HG02798 (cell line): ENCODE measurements around the gene RGS6.

Source experiments
- ATAC-seq: cut with Tn5 transposase; IDR thresholded peaks from one replicate; pipeline ENCODE4 v1.9.1; 2021; ENCODE audit warnings: mild to moderate bottlenecking; ENCODE audit not compliant: unreplicated experiment, poor library complexity

RGS6 gene

DNA sequence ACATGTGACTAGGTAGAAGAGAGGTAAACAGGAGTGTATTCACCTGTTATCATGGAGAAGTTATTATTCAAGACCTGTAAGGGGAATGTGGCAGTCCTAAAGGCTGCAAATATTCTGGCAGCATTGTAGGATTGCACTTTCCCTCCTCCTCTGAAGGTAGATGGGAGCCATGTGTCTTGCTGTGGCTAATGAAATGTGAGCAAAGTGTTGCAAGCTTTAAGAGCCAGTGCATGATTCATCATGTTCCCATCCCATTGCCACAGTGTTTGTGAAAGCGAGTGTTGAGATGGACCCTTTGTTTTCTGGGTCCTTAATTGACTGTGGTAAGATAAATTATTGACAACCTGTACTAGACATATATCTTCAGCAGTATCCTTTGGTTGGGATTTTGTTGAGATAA, 128.7 kb downstream of the RGS6 start:
- ATAC-seq: no peak

DNA sequence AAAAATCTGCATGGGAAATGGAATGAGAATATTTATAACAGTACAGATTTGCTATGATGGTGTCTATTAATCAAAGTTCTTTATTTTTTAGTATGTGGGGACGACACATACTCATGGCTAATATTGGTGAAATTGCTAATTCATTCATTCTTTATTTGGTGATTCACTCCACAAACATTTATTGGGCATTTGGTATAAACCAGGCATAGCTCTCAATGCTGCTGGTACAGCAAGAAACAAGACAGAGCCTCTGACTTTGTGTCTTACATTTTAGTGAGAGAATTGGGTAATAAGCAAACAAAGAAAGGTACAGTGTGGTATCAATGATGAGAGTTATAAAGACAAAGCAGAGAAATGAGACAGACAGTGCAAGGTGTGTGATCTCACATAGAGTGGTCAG, 129.5 kb downstream of the RGS6 start:
- ATAC-seq: no peak

DNA sequence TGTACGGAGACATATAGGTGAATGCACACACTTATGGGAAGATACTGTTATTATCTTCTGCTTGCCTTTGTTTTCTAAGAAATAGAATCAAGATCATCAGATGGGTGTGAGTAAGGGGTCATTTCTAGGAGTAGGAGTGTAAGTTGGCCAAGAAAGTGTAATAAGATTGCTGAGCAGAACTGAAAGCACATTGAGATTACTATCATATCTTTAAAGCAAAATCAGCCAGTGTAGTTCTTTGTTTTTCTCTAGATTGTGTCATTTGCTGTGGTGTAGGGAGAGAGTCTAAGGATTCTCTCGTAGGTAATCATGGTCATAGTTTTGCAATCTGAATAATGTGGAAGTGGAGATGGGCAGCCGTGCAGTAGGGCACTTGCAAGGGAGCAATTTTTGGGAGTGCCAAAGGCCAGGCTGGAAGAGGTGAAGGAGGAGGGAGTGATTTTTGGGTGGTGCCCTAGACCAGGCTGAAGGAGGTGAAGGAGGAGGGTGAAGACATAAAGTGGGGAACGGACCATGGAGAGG, 131.6 kb downstream of the RGS6 start:
- no peak for ATAC-seq

DNA sequence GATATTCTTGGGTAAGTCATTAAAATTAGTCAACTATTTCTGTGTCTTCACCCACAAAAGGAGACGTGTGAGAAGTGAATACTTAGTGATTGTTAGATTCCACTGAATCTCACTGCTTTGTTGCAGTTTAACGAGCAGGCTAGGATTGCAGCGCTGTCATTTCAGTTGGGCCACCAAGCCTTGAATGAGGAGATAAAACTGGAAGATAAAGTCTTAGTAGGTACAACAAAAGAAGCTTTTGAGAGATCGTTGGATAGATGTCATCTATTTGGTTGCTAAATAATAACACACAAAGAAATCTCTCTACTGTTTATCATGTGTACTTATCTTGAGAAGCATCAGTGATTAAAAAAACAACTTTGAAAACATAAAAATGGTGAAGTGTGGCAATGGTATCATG, 132.3 kb downstream of the RGS6 start:
- no peak for ATAC-seq

DNA sequence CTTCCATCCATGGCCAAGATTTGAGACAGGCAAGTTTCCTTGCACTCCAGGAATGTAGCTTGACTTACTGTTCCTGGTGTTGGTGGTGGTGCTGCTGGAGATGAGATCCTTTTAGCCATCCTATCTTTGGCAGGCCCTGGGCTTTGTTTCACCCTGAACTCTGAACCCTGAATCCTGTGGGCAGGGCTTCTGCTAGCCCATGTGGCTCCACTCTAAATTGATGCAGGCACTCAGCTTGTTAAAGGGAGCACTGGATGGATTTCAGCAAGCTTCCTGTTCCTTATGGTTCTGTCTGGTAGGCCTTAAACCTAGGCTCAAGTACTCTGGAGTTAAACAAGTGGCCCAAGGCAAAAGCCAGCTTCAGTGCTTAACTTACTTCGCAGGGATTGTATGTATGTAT, 138.2 kb downstream of the RGS6 start:
- no peak for ATAC-seq

DNA sequence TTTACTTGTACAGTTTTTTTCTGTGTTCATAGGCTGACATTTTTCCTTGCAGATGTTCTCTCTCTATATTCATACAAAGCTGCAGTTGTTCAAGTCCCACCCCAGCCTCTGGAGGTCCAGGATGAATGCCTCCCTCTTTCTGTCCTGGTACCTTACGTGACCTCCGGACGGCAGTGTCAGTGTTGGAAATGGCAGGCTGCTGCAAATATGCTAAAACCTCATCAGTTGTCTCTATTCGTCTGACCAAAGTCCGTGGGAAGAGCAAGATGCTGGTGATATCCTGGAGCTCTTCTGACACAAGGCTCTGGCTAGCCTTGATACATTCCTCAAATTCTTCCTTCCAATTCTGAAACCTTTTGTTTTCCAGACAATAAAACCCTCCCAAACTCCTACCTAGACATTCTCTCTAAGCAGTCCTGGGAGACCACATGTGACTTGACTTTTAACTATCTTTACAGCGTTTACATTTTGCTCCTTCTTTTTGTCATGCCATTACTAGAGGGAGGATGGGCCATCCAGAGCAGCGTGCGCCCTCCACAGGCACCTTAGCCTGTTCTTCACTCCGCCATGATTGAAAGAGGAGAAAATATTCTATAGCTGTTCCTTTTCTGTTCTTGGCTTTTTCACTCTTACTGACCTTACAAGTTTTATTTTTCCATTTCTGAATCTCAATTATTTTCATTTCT, 143.6 kb downstream of the RGS6 start:
- no peak for ATAC-seq

DNA sequence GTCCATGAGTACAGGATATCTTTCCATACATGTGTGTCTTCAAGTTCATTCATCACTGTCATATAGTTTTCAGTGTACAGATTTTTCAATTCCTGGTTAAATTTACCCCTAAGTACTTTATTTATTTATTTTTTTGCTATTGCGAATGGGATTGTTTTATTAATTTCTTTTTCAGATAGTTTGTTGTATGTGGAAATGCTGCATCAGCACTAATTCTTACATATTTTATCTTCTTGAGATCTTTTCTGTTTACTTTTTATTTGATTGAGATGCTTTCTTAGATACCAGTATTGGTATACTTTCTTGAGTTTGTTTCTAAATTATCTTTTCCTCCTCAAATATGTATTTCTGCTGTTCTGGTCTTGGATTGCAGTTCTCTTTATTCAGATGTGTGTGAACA, 148.9 kb downstream of the RGS6 start:
- no peak for ATAC-seq

DNA sequence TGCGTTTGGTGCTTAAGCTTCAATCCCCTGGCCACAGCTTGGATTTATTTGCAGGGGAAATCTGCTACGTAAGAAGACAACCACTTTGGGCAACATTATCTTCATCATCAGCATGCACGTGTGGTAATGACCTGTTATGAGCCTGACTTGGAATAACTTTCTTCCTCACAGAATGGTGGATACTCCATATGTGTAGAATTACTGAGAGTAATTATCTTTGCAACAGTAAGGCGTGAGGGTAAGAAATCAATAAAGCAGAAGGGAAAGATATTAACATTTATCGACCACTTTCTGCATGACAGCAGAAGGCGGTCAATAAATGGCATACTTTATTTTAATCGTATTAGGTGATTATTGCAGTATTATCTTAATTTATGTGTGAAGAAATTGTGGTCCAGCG, 152.7 kb downstream of the RGS6 start:
- no peak for ATAC-seq

DNA sequence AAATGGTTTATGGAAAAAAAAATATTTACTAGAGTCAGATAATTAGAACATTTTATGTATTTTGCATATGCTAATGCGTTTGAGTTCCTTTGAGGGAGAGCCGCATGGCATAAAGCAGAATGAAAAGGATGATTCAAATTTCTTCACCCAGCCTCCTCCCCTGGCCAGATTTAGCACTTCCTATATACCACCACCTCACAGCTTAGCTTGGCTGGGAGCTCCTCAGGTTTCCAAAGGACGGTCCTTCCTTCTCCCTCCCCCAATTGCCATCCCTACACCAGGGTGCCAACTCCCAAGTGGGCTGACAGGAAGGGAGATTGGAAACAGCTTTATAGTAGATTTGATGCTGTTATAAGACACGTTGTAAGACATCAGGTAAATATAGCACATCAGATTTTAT, 157.4 kb downstream of the RGS6 start:
- no peak for ATAC-seq

DNA sequence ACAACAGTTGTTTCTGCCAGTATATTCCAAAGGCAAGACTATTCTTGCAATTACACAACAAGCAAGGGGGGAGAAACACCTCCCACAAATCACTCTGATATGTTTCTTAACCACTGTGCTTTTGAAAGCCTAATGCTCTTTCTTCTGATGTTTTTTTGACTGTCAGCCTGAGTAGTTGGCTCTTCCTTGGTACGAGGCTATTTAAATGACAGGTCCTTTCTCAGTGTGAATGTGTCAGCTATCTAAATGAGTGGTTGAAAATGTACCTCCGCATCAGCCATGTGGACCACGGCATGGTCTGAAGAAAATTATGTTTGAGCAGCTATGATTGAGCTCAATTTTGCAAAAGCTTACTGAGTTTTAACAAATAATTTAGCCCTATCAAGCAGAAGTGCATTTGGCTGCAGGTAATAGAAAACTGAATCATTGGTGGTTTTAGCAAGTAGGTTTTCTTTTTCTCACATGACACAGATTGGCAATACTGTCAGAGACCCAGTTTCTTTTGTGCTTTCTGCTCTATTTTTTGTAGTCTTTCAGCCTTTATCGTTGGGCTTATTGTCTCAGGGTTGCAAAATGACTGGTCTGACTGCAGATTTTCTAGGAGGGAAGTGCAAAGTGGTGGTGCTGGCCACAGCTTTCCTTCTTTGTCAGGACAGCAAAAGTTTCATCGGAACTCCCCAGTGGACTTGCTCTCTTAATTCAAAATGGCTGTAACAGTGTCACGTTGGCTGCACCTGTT, 162.8 kb downstream of the RGS6 start:
- ATAC-seq: no peak

DNA sequence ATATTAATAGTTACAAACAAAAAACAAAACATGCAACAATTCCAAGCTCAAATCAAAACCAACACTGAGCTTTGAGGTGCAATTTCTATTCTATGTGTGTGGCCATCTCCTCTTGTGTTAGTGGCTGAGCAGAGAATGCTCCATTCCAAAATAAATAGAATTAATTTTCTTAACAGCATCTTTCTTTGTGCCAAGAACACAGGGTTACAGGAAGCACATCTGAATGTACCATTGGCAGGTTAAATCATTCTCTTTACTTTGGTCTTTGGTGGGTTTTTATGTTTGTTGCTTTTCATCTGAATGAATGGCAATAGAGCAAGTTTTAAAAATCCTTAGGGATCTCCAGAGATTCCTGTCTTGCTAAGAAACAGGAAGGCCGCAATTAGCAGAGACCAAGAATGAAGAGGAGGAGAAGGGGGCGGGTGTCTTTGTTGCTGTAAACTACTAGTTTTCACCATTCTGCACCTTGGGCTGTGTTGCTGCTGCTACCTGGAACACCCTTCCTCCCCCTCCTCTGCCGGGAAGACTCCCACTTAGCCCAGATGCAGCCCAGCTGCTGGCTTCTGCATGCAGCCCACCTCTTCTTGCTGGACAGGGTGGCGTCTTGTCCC, 165.0 kb downstream of the RGS6 start:
- no peak for ATAC-seq

DNA sequence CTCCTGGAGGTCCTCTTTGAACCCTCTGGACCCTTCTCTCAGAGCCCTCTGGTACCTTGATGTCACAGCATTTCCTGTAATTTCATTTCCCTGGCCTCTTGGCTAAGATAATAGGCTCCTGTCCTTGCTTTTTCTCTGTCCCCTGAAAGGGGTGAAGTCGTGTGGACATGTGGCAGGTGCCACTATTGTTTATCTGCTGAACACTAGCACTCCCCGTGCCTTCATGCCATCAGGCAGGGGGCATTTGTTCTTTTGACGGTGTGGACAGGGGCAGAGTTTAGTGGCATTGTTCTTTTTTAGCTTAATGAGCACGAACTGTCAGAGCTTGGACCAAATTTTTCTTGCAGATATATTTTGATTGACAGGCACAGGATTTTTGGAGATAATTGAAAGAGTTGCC, 166.0 kb downstream of the RGS6 start:
- no peak for ATAC-seq

DNA sequence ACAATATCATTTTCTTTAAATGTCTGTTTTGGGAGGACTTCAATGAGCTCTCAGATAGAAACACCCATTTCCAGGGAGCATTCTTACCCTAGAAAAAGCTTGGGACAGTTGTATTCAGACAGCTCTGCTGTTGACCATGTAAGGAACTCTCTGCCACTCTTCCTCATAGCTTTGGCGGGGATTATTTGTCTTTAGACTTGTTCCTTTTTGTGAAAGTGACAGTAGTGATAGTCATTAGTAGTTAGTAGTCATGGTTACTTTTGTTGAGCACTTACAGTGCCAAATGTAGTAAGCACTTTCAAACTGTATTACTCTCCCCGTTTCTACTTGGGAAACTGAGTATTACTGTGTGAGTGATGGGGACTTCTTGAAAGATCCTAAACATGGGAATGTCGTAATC, 167.3 kb downstream of the RGS6 start:
- no peak for ATAC-seq

DNA sequence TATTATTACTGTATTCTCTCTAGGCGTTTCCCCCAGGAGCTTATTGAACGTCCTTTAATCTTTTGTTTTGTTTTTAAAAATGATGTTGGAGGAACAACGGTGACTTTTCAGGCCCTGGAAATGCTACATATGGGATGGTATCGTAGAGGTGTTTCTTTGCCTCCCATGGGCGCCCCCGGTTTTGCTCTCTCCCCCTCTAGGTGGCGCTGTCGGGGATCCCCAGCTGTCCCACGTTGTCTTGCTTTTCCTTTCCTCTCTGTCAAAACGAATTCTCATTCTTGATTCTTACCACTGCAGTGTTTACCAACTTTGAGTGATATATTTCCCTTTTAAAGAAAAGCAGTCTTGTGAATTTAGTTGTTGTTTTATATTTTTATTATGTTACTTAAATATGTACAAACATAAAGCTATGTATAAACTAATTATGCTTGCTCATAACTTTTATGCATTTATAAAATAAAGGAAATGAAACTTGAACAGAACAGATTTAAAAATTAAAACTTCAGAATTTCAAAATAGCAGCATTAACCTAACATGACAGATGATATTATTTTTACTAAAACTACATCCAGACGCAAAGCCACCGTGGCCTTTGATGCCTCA, 171.9 kb downstream of the RGS6 start:
- no peak for ATAC-seq

DNA sequence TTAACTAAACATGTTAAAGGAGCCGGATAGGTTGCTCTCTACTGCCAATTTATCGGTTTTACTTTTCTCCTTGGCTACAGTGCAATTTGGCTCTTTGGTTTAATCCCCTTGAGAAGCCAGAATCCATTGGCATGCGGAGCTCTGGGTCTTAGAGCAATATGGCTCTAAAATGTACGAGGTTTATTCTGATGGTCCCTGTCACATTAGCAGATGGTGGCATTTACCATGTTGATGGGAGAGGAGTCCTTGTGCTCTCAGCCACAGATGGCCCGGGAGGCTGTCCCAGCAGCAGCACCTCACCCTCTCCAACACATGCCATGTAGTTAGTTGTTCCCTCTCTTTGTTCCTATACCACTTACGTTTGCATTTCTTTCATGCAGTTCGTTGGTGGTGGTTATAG, 179.7 kb downstream of the RGS6 start:
- ATAC-seq: no peak

DNA sequence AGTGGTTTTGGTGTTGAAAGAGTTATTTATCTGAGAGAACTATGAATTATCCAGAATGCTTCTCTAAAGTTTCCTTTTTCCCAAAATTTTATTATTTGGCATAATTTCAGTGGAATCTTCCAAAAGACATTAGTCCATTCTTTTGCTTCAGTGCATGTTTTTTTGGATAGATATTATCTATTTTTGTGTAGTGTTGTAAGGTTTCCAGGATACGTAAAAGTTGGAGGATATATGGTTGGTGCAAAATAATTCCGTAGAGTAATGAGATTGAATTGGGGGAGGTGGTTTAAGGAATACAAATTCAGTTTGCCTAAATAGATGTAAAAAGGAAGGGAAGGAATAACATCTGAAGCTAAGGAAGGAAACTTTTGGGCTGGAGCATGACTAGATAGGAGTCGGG, 186.6 kb downstream of the RGS6 start:
- ATAC-seq: no peak

DNA sequence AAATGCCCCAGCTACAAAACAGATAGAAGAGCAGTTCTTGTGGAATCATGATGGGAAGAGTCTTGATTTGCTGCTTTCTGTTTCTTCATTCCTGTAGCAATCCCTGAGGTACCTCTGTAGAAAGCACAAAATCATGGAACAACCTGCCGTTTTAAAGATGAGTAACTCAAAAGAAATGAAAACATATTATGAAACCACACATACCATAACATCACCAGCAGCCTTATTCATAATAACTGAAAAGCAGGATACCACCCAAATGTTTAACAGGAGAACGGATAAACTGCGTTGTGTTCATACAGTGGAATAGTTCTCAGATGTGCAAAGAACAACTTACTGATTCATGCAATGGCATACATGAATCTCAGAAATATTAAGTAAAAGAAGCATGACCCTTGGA, 188.1 kb downstream of the RGS6 start:
- ATAC-seq: no peak

DNA sequence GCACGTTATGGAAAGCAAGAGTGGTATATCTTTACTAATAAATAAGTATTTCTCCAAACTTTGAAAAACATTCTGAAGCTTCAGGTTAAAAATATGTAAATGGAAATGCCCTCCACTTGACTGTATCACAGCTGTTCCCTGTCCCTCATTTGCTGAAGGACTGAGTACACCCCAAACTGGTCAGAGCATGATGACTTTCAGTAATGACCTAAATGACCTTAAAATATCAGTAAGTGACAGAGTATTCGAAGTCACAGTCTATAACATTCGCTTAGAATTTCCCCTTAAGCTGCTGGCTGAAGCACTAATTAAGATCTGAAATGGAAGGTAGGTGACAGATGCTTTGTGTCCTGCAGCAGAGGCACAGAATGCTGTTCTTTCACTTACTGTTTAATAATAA, 191.5 kb downstream of the RGS6 start:
- ATAC-seq: no peak

DNA sequence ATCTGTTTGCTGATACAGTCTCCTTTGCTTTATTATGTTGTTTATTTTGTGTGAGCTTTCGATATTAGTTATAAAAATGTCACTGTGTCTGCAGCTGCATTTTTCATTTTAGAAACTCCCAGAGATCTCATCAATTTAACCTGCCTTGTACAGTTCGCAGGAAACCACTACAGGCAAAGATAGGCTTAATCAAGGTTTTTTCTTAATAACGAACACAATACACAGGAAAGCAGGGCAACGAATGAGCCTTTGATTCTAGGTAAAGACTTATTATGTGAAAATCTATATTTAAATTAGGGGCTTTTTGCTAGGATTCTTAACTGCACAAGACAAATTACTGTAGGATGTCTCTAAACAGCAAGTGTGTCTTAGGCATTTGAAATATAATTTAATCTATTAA, 191.9 kb downstream of the RGS6 start:
- no peak for ATAC-seq

DNA sequence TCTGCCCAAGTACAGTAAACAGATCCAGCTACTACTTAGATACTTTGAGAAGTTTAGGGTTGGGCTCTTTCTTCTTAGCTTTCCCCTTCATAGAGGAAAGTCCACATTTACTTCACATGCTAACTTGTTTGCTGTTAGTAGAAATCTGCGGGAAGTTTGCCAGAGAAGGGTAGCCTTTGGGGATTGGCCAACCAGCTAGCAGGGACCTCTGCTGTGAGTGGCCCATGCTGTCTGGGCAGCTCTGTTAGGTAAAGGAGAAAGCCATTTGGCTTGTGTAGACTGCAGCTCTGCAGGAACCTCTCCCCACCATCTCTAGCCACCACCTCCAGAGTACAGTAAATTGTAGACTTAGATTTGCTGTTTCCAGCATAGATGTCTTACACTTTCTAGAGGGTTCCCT, 193.9 kb downstream of the RGS6 start:
- no peak for ATAC-seq

DNA sequence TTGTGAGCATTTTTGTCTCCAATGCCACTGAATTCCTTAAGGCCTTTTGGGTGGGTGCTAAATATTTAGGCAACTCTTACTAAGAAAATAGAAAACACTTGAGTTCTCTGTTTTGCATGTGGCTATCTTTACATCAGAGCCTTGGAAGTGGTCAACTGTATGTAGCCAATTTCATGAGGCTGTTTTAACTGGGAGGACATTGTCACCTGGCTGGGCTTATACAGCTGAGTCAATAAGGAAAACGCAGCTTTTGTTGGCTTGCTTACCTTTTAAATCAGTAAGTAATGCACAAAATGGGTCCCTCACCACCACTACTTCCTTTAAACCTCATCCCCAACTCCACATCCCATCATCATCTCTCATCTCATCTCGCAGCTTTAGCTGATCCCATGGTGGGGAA, 194.3 kb downstream of the RGS6 start:
- no peak for ATAC-seq
